ENCODE results near the gene VSTM5. TPM values are rescaled to one million over a fixed set of nuclear protein-coding genes. Genes with fewer than 3 reads are reported as not detected.

VSTM5 gene
- total RNA-seq, 3 donors from 2014 or later (not counting 1 experiment from before 2014, with no cell fraction given), result not detected

- Mint-ChIP-seq H3K4me1 (no peaks in the 10 kb centered on the region), H3K4me3 (no peak overlapping the region), H3K27me3 (ENCODE audit: low read depth in 2 of 2) (no peaks in the 10 kb centered on the region), H3K36me3 (no peaks in the 10 kb centered on the region), H3K9me3 (no peaks in the 10 kb centered on the region), H3K27ac (peak overlapping the region; percentile 35 to 40)
- H3K9me3 ChIP-seq (ENCODE audit: control insufficient read depth, insufficient read depth, low read length), result no peaks in the 10 kb centered on the region
- DNase-seq (no peak), ATAC-seq (no peak)
- H3K4me3 ChIP-seq (ENCODE audit: low read length), result no peak overlapping the region
- peaks cover 25% of the 10 kb centered on the region for H3K36me3 ChIP-seq (ENCODE audit: control insufficient read depth, insufficient read depth, low read length)
- H3K27ac ChIP-seq (ENCODE audit: low read length), result no peak overlapping the region
- WGBS (ENCODE audit: insufficient coverage), result 94% methylated on average over 4 of the region's 4 CpGs
- TF ChIP-seq CTCF (IDR thresholded peaks at IDR 0.05), result no peak
- H3K27me3 ChIP-seq (ENCODE audit: control insufficient read depth, insufficient read depth, low read length), result no peaks in the 10 kb centered on the region
- H3K4me1 ChIP-seq (ENCODE audit: control insufficient read depth, insufficient read depth, low read length), result no peaks in the 10 kb centered on the region
- intact Hi-C loops (cut with micrococcal nuclease), result no loop called here
These were observed 32.7 kb downstream of the VSTM5 start for GRCh38 chr11:93817426-93818348.

- no peak for TF ChIP-seq CTCF (IDR thresholded peaks at IDR 0.05)
- Histone ChIP-seq H3K27me3 (ENCODE audit: control insufficient read depth, insufficient read depth, low read length) (no peaks in the 10 kb centered on the region), H3K9me3 (ENCODE audit: control insufficient read depth, insufficient read depth, low read length) (no peaks in the 10 kb centered on the region), H3K36me3 (ENCODE audit: control insufficient read depth, insufficient read depth, low read length) (peaks cover 48% of the 10 kb centered on the region), H3K4me1 (ENCODE audit: control insufficient read depth, insufficient read depth, low read length) (no peaks in the 10 kb centered on the region), H3K4me3 (ENCODE audit: low read length) (no peak overlapping the region), H3K27ac (ENCODE audit: low read length) (no peak overlapping the region)
- DNase-seq (no peak), ATAC-seq (no peak)
- Mint-ChIP-seq H3K4me3 (no peak overlapping the region), H3K4me1 (no peaks in the 10 kb centered on the region), H3K36me3 (no peaks in the 10 kb centered on the region), H3K9me3 (no peaks in the 10 kb centered on the region), H3K27me3 (ENCODE audit: low read depth in 2 of 2) (no peaks in the 10 kb centered on the region), H3K27ac (peak overlapping the region in 1 of 2 donors; percentile 38)
- intact Hi-C loops (cut with micrococcal nuclease), result no loop called here
- 96% methylated on average over 5 of the region's 6 CpGs for WGBS (ENCODE audit: insufficient coverage)
These were observed 35.3 kb downstream of the VSTM5 start for GRCh38 chr11:93814966-93815633.

GRCh38 chr11:93813974-93814373 lies 36.4 kb downstream of the VSTM5 start:
- Mint-ChIP-seq H3K27ac (no peak overlapping the region), H3K36me3 (no peaks in the 10 kb centered on the region), H3K9me3 (no peaks in the 10 kb centered on the region), H3K4me1 (peaks cover 0 to 1% of the 10 kb centered on the region in 2 donors), H3K4me3 (no peak overlapping the region), H3K27me3 (ENCODE audit: low read depth in 2 of 2) (no peaks in the 10 kb centered on the region)
- H3K27me3 ChIP-seq (ENCODE audit: control insufficient read depth, insufficient read depth, low read length), result no peaks in the 10 kb centered on the region
- peaks cover 58% of the 10 kb centered on the region for H3K36me3 ChIP-seq (ENCODE audit: control insufficient read depth, insufficient read depth, low read length)
- no peak overlapping the region for H3K4me3 ChIP-seq (ENCODE audit: low read length)
- H3K27ac ChIP-seq (ENCODE audit: low read length), result no peak overlapping the region
- DNase-seq (no peak), ATAC-seq (no peak)
- TF ChIP-seq CTCF (IDR thresholded peaks at IDR 0.05), result no peak
- 96% methylated on average over 5 of the region's 5 CpGs for WGBS (ENCODE audit: insufficient coverage)
- intact Hi-C loops (cut with micrococcal nuclease), result no loop called here
- no peaks in the 10 kb centered on the region for H3K9me3 ChIP-seq (ENCODE audit: control insufficient read depth, insufficient read depth, low read length)
- H3K4me1 ChIP-seq (ENCODE audit: control insufficient read depth, insufficient read depth, low read length), result no peaks in the 10 kb centered on the region
